Testis (tissue), 3 donors: Measurements from ENCODE around the gene MRPL18. TPM values are rescaled to one million over a fixed set of nuclear protein-coding genes. Genes with fewer than 3 reads are reported as not detected.
A peak's percentile ranks its signal among the peaks of the same experiment; 100 is the strongest.
"Not testable (repeated sequence)": the region's sequence is repeated elsewhere in the genome, so short reads cannot be mapped to it uniquely, and the experiment has no call there.

Source experiments
- DNase-seq: peaks from one replicate; pipeline ENCODE4 v3.0.0-alpha.2; 2019
- H3K27ac ChIP-seq, 2 donors: fragments of 200-600 bp; sonication (generic); one replicate each; pipeline ENCODE4 v1.5.1; 2019
- H3K27me3 ChIP-seq: fragments of 200-600 bp; sonication (generic); one replicate; pipeline ENCODE4 v1.5.1; 2019
- H3K36me3 ChIP-seq: fragments of 200-600 bp; sonication (generic); one replicate; pipeline ENCODE4 v1.5.1; 2017; ENCODE audit warnings: low read depth; ENCODE audit errors: missing control alignments
- H3K4me1 ChIP-seq: fragments of 200-600 bp; sonication (generic); one replicate; pipeline ENCODE4 v1.5.1; 2019
- H3K4me3 ChIP-seq, 2 donors: fragments of 200-600 bp; sonication (generic); one replicate each; pipeline ENCODE4 v1.5.1; 2017 to 2019
- H3K9me3 ChIP-seq: fragments of 200-600 bp; sonication (generic); one replicate; pipeline ENCODE4 v1.5.1; 2017
- POLR2A ChIP-seq: fragments of 450-650 bp; IDR thresholded peaks from one replicate; pipeline ENCODE4 v1.6.1; 2017; ENCODE audit warnings: antibody characterized with exemption, mild to moderate bottlenecking, moderate library complexity
- WGBS, 2 donors: methylation state at CpG; one replicate each; pipeline ENCODE4 v1.1.5; 2018; 5-methylcytosine and 5-hydroxymethylcytosine counted together
- intact Hi-C: fragments of 100-400 bp; cut with DNase I; formaldehyde crosslinking; loops from one replicate; pipeline ENCODE4 v1.15.1; 2023; ENCODE audit warnings: low total_unique reads
- polyA plus RNA-seq: library from polyadenylated mRNA; stranded (reverse); fragments of 350-450 nt; fragmentation: Illumina TruSeq; extraction: RNeasy Lipid Tissue Mini Kit (QIAGEN cat#74804); gene quantifications from one replicate; pipeline ENCODE4 v1.2.3, GENCODE V29; 2014; ENCODE audit warnings: low read depth, low replicate concordance; ENCODE audit not compliant: insufficient read depth
- total RNA-seq, 2 donors: library from RNA; depleted of rRNA; stranded (reverse); fragments of >200 nt; gene quantifications; one replicate each; pipeline ENCODE4 v1.2.3, GENCODE V29; 2016
- TF ChIP-seq, protein P1 (sequence below), 3 experiments: fragments of 450-650 bp in 2 of 3; fragments of 200-600 bp in 1 of 3; sonication (generic) in 1 of 3; IDR thresholded peaks; one replicate each; pipeline ENCODE4 v1.5.1; 2016 to 2019; ENCODE audit warnings: antibody characterized with exemption in 3 of 3, mild to moderate bottlenecking in 2 of 3, moderate library complexity in 1 of 3

The MRPL18 gene
- total and polyA plus RNA-seq, 3 donors from 2014 or later: 60.3 to 73.9 (median 71.3) TPM

- H3K4me1 ChIP-seq: peaks cover 13% of the 10 kb centered on the region
- H3K4me3 ChIP-seq: peak overlapping the region; percentile 77 to 99
- no peak for TF ChIP-seq POLR2A
- TF ChIP-seq, protein P1, sequence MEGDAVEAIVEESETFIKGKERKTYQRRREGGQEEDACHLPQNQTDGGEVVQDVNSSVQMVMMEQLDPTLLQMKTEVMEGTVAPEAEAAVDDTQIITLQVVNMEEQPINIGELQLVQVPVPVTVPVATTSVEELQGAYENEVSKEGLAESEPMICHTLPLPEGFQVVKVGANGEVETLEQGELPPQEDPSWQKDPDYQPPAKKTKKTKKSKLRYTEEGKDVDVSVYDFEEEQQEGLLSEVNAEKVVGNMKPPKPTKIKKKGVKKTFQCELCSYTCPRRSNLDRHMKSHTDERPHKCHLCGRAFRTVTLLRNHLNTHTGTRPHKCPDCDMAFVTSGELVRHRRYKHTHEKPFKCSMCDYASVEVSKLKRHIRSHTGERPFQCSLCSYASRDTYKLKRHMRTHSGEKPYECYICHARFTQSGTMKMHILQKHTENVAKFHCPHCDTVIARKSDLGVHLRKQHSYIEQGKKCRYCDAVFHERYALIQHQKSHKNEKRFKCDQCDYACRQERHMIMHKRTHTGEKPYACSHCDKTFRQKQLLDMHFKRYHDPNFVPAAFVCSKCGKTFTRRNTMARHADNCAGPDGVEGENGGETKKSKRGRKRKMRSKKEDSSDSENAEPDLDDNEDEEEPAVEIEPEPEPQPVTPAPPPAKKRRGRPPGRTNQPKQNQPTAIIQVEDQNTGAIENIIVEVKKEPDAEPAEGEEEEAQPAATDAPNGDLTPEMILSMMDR (IDR thresholded peaks at IDR 0.05): no peak
- H3K27me3 ChIP-seq: no peaks in the 10 kb centered on the region
- intact Hi-C loops: no loop called here
- no peaks in the 10 kb centered on the region for H3K36me3 ChIP-seq
- WGBS, 2 donors: 11 to 13% methylated on average over 18 of the region's 18 CpGs
- peak overlapping the region; percentile 97 to 100 for H3K27ac ChIP-seq
- peak; percentile 16 for DNase-seq
- H3K9me3 ChIP-seq: no peaks in the 10 kb centered on the region
Observed at GRCh38 chr6:159790956-159791598, 810 bp downstream of the MRPL18 start.

- H3K4me1 ChIP-seq, H3K4me3 ChIP-seq, H3K27me3 ChIP-seq, DNase-seq, intact Hi-C loops, H3K36me3 ChIP-seq, H3K27ac ChIP-seq, H3K9me3 ChIP-seq: not testable (repeated sequence)
- 62 to 75% methylated on average over 8 of the region's 8 CpGs for WGBS, 2 donors
Observed at GRCh38 chr6:159794976-159795375, 4.7 kb downstream of the MRPL18 start.

GRCh38 chr6:159797554-159797953 is 7.3 kb downstream of the MRPL18 start:
- intact Hi-C loops: no loop called here
- 0 to 45% methylated on average over 1 of the region's 1 CpG for WGBS, 2 donors

GRCh38 chr6:159800141-159800865 is 10.0 kb downstream of the MRPL18 start, which contains the start of gene PNLDC1:
PNLDC1 (plus strand) TSS chr6:159800276; CDS start chr6:159800308, 32 bp downstream.
- intact Hi-C loops: no loop called here
- Histone ChIP-seq H3K9me3 (no peaks in the 10 kb centered on the region), H3K4me1 (no peaks in the 10 kb centered on the region), H3K4me3 (peak within 1 kb of the TSS; percentile 39 to 48), H3K27me3 (no peaks in the 10 kb centered on the region), H3K27ac (no peak within 1 kb of the TSS), H3K36me3 (no peaks in the 10 kb centered on the region)
- no peak for TF ChIP-seq POLR2A
- TF ChIP-seq, protein P1 (IDR thresholded peaks at IDR 0.05): no peak
- peak; percentile 62 for DNase-seq
- WGBS, 2 donors: 57 to 79% methylated on average over 28 to 50 of the region's 50 CpGs

More at GRCh38 chr6:159797554-159797953, 7.3 kb downstream of the MRPL18 start:
- Histone ChIP-seq H3K27me3 (no peaks in the 10 kb centered on the region), H3K9me3 (no peaks in the 10 kb centered on the region), H3K4me1 (no peaks in the 10 kb centered on the region), H3K4me3 (no peak overlapping the region), H3K27ac (no peak overlapping the region), H3K36me3 (no peaks in the 10 kb centered on the region)
- no peak for TF ChIP-seq POLR2A
- TF ChIP-seq, protein P1 (IDR thresholded peaks at IDR 0.05): no peak
- no peak for DNase-seq

- H3K4me1 ChIP-seq: no peaks in the 10 kb centered on the region
- no peaks in the 10 kb centered on the region for H3K36me3 ChIP-seq
- intact Hi-C loops: no loop called here
- H3K27ac ChIP-seq: no peak overlapping the region
- no peaks in the 10 kb centered on the region for H3K27me3 ChIP-seq
- WGBS, 2 donors: 91 to 95% methylated on average over 8 of the region's 8 CpGs
- no peak overlapping the region for H3K4me3 ChIP-seq
- no peak for DNase-seq
- H3K9me3 ChIP-seq: no peaks in the 10 kb centered on the region
- TF ChIP-seq, protein P1 (IDR thresholded peaks at IDR 0.05): no peak
- TF ChIP-seq POLR2A: no peak
Observed at GRCh38 chr6:159801935-159802334, 11.7 kb downstream of the MRPL18 start.
